IMR-90 (cell line): ENCODE data around the gene CPNE9. TPM values are rescaled to one million over a fixed set of nuclear protein-coding genes. Genes with fewer than 3 reads are reported as not detected.

ENCODE experiments used
- ATAC-seq: fragments of 200-7000 bp; cut with Tn5 transposase; 2 replicates; pipeline ENCODE4 v1.9.1; 2020; ENCODE audit warnings: low read depth, mild to moderate bottlenecking, moderate library complexity
- BruUV-seq: library from RNA; stranded (reverse); fragments of 400-500 nt; replicated peaks from 2 replicates; lab custom pipeline; 2021; lab: Mats Ljungman, UMichigan
- CTCF ChIA-PET: fragments of 300-600 bp; formaldehyde crosslinking; extraction: SDS; loops from one replicate; lab custom pipeline; 2021; ENCODE audit warnings: antibody characterized with exemption; lab: Yijun Ruan, JAX
- POLR2A ChIA-PET: fragments of 300-600 bp; sonication (Branson Sonifier 250); formaldehyde crosslinking; loops from one replicate; lab custom pipeline; 2022; ENCODE audit warnings: antibody characterized with exemption; ENCODE audit not compliant: unreplicated experiment; lab: Charles Lee
- DNase-seq: peaks from one replicate; pipeline ENCODE4 v3.0.0; 2013
- H2AFZ ChIP-seq: replicated peaks from 2 replicates; pipeline ENCODE3; 2013; ENCODE audit warnings: low read length, mild to moderate bottlenecking; ENCODE audit not compliant: poor library complexity
- H2AK5ac ChIP-seq: 2 replicates; pipeline ENCODE4 v1.6.1; 2013; ENCODE audit warnings: low read depth, low read length, inconsistent platforms
- H2AK9ac ChIP-seq: replicated peaks from 2 replicates; pipeline ENCODE3; 2013; ENCODE audit warnings: mild to moderate bottlenecking, low read depth, low read length, moderate library complexity; ENCODE audit not compliant: poor library complexity
- H2BK120ac ChIP-seq: 2 replicates; pipeline ENCODE4 v1.6.1; 2013; ENCODE audit warnings: low read depth, low read length, inconsistent platforms
- H2BK15ac ChIP-seq: 3 replicates; pipeline ENCODE4 v1.6.1; 2013; ENCODE audit warnings: low read depth, low read length, inconsistent platforms
- H2BK20ac ChIP-seq: 2 replicates; pipeline ENCODE4 v1.6.1; 2013; ENCODE audit warnings: low read depth, mild to moderate bottlenecking, inconsistent platforms, low read length, moderate library complexity
- H2BK5ac ChIP-seq: 2 replicates; pipeline ENCODE4 v1.6.1; 2013; ENCODE audit warnings: mild to moderate bottlenecking, low read depth, low read length, inconsistent platforms; ENCODE audit not compliant: poor library complexity, severe bottlenecking
- H3K14ac ChIP-seq: replicated peaks from 2 replicates; pipeline ENCODE4 v1.6.1; 2013; ENCODE audit warnings: low read depth, low read length, inconsistent platforms
- H3K18ac ChIP-seq: 2 replicates; pipeline ENCODE4 v1.6.1; 2013; ENCODE audit warnings: low read depth, low read length, control low read depth
- H3K23ac ChIP-seq: 2 replicates; pipeline ENCODE4 v1.6.1; 2013; ENCODE audit warnings: low read depth, low read length, inconsistent platforms
- H3K27ac ChIP-seq: 2 replicates; pipeline ENCODE4 v1.5.1; 2013; ENCODE audit warnings: mild to moderate bottlenecking, control low read depth, low read length; ENCODE audit not compliant: insufficient read depth
- H3K27me3 ChIP-seq: 2 replicates; pipeline ENCODE4 v1.6.1; 2013; ENCODE audit warnings: low read length; ENCODE audit not compliant: control insufficient read depth, insufficient read depth
- H3K36me3 ChIP-seq: 2 replicates; pipeline ENCODE4 v1.6.1; 2013; ENCODE audit warnings: low read length, mixed read lengths; ENCODE audit not compliant: control insufficient read depth, insufficient read depth
- H3K4ac ChIP-seq: 2 replicates; pipeline ENCODE4 v1.6.1; 2013; ENCODE audit warnings: low read depth, low read length, inconsistent platforms
- H3K4me1 ChIP-seq: 2 replicates; pipeline ENCODE4 v1.6.1; 2013; ENCODE audit warnings: low read length, mixed read lengths; ENCODE audit not compliant: control insufficient read depth, insufficient read depth
- H3K4me2 ChIP-seq: 2 replicates; pipeline ENCODE4 v1.6.1; 2013; ENCODE audit warnings: low read depth, mild to moderate bottlenecking, control low read depth, low read length, moderate library complexity
- H3K4me3 ChIP-seq: 2 replicates; pipeline ENCODE4 v1.5.1; 2013; ENCODE audit warnings: low read depth, mild to moderate bottlenecking, control low read depth, low read length, moderate library complexity; ENCODE audit not compliant: insufficient read depth
- H3K56ac ChIP-seq: 2 replicates; pipeline ENCODE4 v1.6.1; 2013; ENCODE audit warnings: low read length, inconsistent platforms; ENCODE audit not compliant: insufficient read depth; ENCODE audit errors: extremely low read depth
- H3K79me1 ChIP-seq, 2 experiments: 2 replicates each; pipeline ENCODE4 v1.6.1; 2013; ENCODE audit warnings: low read length in 2 of 2, inconsistent platforms in 1 of 2, low read depth in 1 of 2
- H3K9ac ChIP-seq: 2 replicates; pipeline ENCODE4 v1.6.1; 2013; ENCODE audit warnings: low read depth, low read length, control low read depth
- H3K9me1 ChIP-seq: 2 replicates; pipeline ENCODE4 v1.6.1; 2013; ENCODE audit warnings: low read length, inconsistent platforms; ENCODE audit not compliant: insufficient read depth
- H3K9me3 ChIP-seq: 2 replicates; pipeline ENCODE4 v1.6.1; 2013; ENCODE audit warnings: low read length; ENCODE audit not compliant: control insufficient read depth, insufficient read depth
- H4K20me1 ChIP-seq: 2 replicates; pipeline ENCODE4 v1.6.1; 2013; ENCODE audit warnings: low read length, inconsistent platforms; ENCODE audit not compliant: insufficient read depth
- H4K5ac ChIP-seq: 2 replicates; pipeline ENCODE4 v1.6.1; 2013; ENCODE audit warnings: mild to moderate bottlenecking, low read depth, low read length, control low read depth
- H4K8ac ChIP-seq, 2 experiments: 2 replicates each; pipeline ENCODE4 v1.6.1; 2013; ENCODE audit warnings: low read depth in 2 of 2, low read length in 2 of 2, control low read depth in 1 of 2, inconsistent platforms in 1 of 2
- H4K91ac ChIP-seq: 2 replicates; pipeline ENCODE4 v1.6.1; 2013; ENCODE audit warnings: low read depth, low read length, inconsistent platforms; ENCODE audit not compliant: insufficient read depth
- MAZ ChIP-seq: IDR thresholded peaks from 2 replicates; pipeline ENCODE4 v1.6.1; 2012; ENCODE audit warnings: low read depth, mild to moderate bottlenecking, low read length, improper control_type of control experiment, moderate library complexity, borderline replicate concordance
- MXI1 ChIP-seq: IDR thresholded peaks from 2 replicates; pipeline ENCODE4 v1.6.1; 2012; ENCODE audit warnings: low read depth, mild to moderate bottlenecking, low read length, moderate library complexity, borderline replicate concordance
- WGBS, 2 experiments: methylation state at CpG; one replicate each; pipeline versions ENCODE4 v1.1.5 to v1.1.7; 2013; ENCODE audit warnings: missing lambda C conversion rate in 2 of 2; ENCODE audit not compliant: insufficient read length in 1 of 2; ENCODE audit errors: extremely low coverage in 2 of 2; 5-methylcytosine and 5-hydroxymethylcytosine counted together
- dilution Hi-C: fragments of 300-500 bp; cut with HindIII; formaldehyde crosslinking; loops from one replicate; pipeline ENCODE4 v1.14.3; 2018; ENCODE audit warnings: low sequenced_read_pairs; ENCODE audit not compliant: unreplicated experiment
- in situ Hi-C: fragments of 300-500 bp; cut with MboI; formaldehyde crosslinking; loops from 3 replicates; pipeline ENCODE4 v1.14.3; 2019; ENCODE audit warnings: low sequenced_read_pairs, inconsistent platforms, mixed read lengths
- intact Hi-C: fragments of 100-400 bp; cut with micrococcal nuclease; formaldehyde crosslinking; loops from 2 replicates; pipeline ENCODE4 v1.10.0; 2022
- polyA plus RNA-seq, 3 experiments: library from polyadenylated mRNA; depleted of rRNA; stranded (reverse); fragments of >200 nt; gene quantifications; 2 replicates each; pipeline ENCODE4 v1.2.3, GENCODE V29; 2012; ENCODE audit warnings: low replicate concordance in 1 of 3
- total RNA-seq: library from RNA; depleted of rRNA; stranded (reverse); fragments of >200 nt; gene quantifications from 2 replicates; pipeline ENCODE4 v1.2.3, GENCODE V29; 2012

CPNE9 gene
- total and polyA plus RNA-seq, 2 of the 4 experiments (the other 2 are of a cell fraction) = not detected

- no TSS peak for BruUV-seq
- POLR2A ChIA-PET = no interaction called here
Observed at GRCh38 chr3:9715136-9715535, 11.5 kb downstream of the CPNE9 start.

More at GRCh38 chr3:9715136-9715535, 11.5 kb downstream of the CPNE9 start:
- Histone ChIP-seq H3K56ac (no peak overlapping the region), H2AK9ac (no peak overlapping the region), H3K4me3 (no peak overlapping the region), H3K9me3 (no peaks in the 10 kb centered on the region), H2BK20ac (no peak overlapping the region), H4K91ac (no peak overlapping the region), H4K20me1 (no peaks in the 10 kb centered on the region), H3K23ac (no peak overlapping the region), H4K5ac (no peak overlapping the region), H3K27me3 (peaks cover 27% of the 10 kb centered on the region), H3K4me1 (peaks cover 2% of the 10 kb centered on the region; the same call in 1 of the 2 replicates), H2BK120ac (no peak overlapping the region), H3K4me2 (no peak overlapping the region), H2AK5ac (no peak overlapping the region), H2BK5ac (no peak overlapping the region), H2AFZ (peak overlapping the region; percentile 17), H4K8ac (peak overlapping the region in 1 of 2 experiments; percentile 5; a peak in 1 of 4 replicates), H3K9me1 (no peaks in the 10 kb centered on the region), H3K9ac (no peak overlapping the region), H3K14ac (no peak overlapping the region), H3K79me1 (no peaks in the 10 kb centered on the region), H2BK15ac (no peak overlapping the region), H3K4ac (no peak overlapping the region), H3K18ac (no peak overlapping the region), H3K36me3 (no peaks in the 10 kb centered on the region), H3K27ac (no peak overlapping the region)
- in situ Hi-C loops = no loop called here
- no peak for DNase-seq
- intact Hi-C loops = loop anchor here (5.0 to 10.0 kb wide), 3 partner anchors 202 to 510 kb away; partner anchors contain the start of genes CRELD1 and IL17RC
- CTCF ChIA-PET = interaction anchor here (0.6 to 1.2 kb wide), 2 partner anchors 15 to 77 kb away, joined by 3 to 5 read pairs; partner anchors contain the start of genes ARPC4 and TADA3
- TF ChIP-seq MAZ (no peak), MXI1 (no peak)
- ATAC-seq = no peak
- dilution Hi-C loops = no loop called here
- WGBS, 2 experiments = 8% methylated on average over 3 of the region's 4 CpGs; no CpG with 5 or more reads in 1 of the 2 experiments
